ENCODE data around the gene MUC5AC.

The MUC5AC gene

DNA sequence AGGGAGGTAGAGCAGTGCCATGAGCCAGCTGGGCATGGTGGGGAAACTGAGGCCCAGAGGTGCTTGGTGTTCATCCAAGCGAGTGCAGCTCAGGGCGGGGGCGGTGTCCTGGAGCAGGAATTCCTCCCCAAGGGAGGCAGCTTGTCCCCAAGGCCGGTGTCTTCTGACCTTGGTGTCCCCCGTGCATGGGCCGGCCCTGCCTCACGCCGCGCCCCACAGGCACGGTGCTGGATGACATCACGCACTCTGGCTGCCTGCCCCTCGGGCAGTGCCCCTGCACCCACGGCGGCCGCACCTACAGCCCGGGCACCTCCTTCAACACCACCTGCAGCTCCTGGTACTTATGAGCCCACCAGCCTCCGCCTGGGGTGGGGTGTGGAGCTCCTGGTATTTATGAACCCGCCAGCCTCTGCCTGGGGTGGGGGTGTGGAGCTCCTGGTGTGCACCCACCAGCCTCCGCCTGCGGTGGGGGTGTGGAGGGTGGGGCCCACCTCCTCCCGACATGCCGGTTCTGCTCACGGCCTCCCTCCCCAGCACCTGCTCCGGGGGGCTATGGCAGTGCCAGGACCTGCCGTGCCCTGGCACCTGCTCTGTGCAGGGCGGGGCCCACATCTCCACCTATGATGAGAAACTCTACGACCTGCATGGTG, 71.8 kb downstream of the MUC5AC start:
- H3K9ac ChIP-seq (ENCODE audit: low read length): no peak overlapping the region
- H3K79me2 ChIP-seq (ENCODE audit: control insufficient read depth, insufficient read depth, low read length): no peaks in the 10 kb centered on the region
- H3K56ac ChIP-seq (ENCODE audit: low read length): no peak overlapping the region
- no peaks in the 10 kb centered on the region for H3K27me3 ChIP-seq (ENCODE audit: insufficient read depth, low read length, poor library complexity)
- no peak overlapping the region for H3K23ac ChIP-seq (ENCODE audit: low read length)
- no peak overlapping the region for H2AK5ac ChIP-seq (ENCODE audit: low read length)
- no peak overlapping the region for H2BK15ac ChIP-seq (replicated peaks; ENCODE audit: low read depth)
- no peak for DNase-seq
- no peak overlapping the region for H3K18ac ChIP-seq (ENCODE audit: low read length)
- H3K4ac ChIP-seq (ENCODE audit: low read depth, low read length): no peak overlapping the region
- no peak overlapping the region for H3K27ac ChIP-seq (ENCODE audit: low read depth, low read length)
- no peak overlapping the region for H3K4me3 ChIP-seq (ENCODE audit: low read length)
- no peaks in the 10 kb centered on the region for H3K36me3 ChIP-seq (ENCODE audit: control insufficient read depth, insufficient read depth, low read length)
- no peak overlapping the region for H3K4me2 ChIP-seq (ENCODE audit: low read length)
- H3K4me1 ChIP-seq (ENCODE audit: control insufficient read depth, low read depth, low read length): peaks cover 2% of the 10 kb centered on the region
- no CpG with 5 or more reads among the region's 27 CpGs for WGBS (ENCODE audit: extremely low coverage, insufficient coverage, low lambda C conversion rate)
- H4K8ac ChIP-seq (ENCODE audit: low read depth, low read length): no peak overlapping the region
- H2BK5ac ChIP-seq (ENCODE audit: low read length): no peak overlapping the region
- H2BK120ac ChIP-seq (ENCODE audit: low read depth, low read length): no peak overlapping the region
- no peak overlapping the region for H4K5ac ChIP-seq (ENCODE audit: low read length)
- H3K79me1 ChIP-seq (ENCODE audit: low read length): no peaks in the 10 kb centered on the region

DNA sequence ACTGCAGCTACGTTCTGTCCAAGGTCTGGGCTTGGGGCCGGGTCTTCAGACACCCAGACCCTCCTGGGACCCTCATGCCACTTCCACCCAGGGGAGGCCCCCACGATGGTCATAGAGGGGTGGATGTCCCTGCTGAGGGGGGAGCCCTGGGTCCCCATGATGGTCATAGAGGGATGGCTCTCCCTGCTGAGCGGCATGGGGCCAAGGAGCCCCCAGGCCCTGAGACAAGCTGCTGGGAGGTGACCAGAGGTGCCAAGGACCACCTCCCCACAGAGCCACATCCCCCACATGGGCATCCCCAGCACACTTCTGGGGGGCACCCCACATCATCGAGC, 72.3 kb downstream of the MUC5AC start:
- DNase-seq: no peak
- Histone ChIP-seq H3K56ac (ENCODE audit: low read length) (no peak overlapping the region), H3K23ac (ENCODE audit: low read length) (no peak overlapping the region), H3K9ac (ENCODE audit: low read length) (no peak overlapping the region), H3K27me3 (ENCODE audit: insufficient read depth, low read length, poor library complexity) (no peaks in the 10 kb centered on the region), H3K4ac (ENCODE audit: low read depth, low read length) (no peak overlapping the region), H2BK120ac (ENCODE audit: low read depth, low read length) (no peak overlapping the region), H4K8ac (ENCODE audit: low read depth, low read length) (no peak overlapping the region), H3K4me2 (ENCODE audit: low read length) (no peak overlapping the region), H2BK5ac (ENCODE audit: low read length) (no peak overlapping the region), H3K18ac (ENCODE audit: low read length) (no peak overlapping the region), H3K4me3 (ENCODE audit: low read length) (no peak overlapping the region), H3K27ac (ENCODE audit: low read depth, low read length) (no peak overlapping the region), H3K4me1 (ENCODE audit: control insufficient read depth, low read depth, low read length) (no peaks in the 10 kb centered on the region), H2BK15ac (replicated peaks; ENCODE audit: low read depth) (no peak overlapping the region), H3K79me2 (ENCODE audit: control insufficient read depth, insufficient read depth, low read length) (no peaks in the 10 kb centered on the region), H3K36me3 (ENCODE audit: control insufficient read depth, insufficient read depth, low read length) (no peaks in the 10 kb centered on the region), H4K5ac (ENCODE audit: low read length) (no peak overlapping the region), H2AK5ac (ENCODE audit: low read length) (no peak overlapping the region), H3K79me1 (ENCODE audit: low read length) (no peaks in the 10 kb centered on the region)
- WGBS (ENCODE audit: extremely low coverage, insufficient coverage, low lambda C conversion rate): no CpG with 5 or more reads among the region's 5 CpGs

DNA sequence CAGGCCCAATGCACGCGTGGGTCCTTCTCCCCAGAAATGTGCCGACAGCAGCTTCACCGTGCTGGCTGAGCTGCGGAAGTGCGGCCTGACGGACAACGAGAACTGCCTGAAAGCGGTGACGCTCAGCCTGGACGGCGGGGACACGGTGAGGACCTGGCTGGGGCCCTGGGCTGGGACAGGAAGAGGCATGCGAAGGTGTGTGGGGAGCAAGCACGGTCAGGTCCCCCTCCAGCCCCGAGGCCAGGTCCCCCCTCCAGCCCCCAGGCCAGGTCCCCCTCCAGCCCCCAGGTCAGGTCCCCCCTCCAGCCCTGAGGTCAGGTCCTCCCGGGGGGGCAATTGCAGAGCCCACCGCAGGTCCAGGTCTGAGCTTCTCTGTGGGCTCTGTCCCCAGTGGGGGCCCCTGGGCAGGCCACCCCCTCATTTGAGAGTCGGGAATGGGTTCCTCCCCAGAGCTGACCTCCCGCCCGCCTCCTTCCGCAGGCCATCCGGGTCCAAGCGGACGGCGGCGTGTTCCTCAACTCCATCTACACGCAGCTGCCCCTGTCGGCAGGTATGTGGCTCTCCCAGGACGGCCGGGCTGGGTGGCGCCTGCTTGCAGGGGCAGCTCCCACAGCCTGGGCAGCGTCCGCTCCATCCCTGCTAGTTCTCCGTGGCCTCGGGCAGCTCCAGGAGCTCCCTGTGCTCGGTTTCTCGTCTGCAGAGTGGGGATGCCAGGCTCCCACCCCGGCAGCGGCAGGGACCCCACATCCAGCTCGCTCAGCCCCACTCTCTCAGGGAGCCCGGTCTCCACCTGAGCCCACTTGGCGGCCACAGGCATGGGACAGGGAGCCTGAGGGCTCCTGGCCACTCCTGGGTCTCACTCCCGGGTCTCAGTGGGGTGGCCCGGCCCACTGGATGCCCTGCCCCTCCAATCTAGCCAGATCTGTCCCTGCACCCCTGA, 73.0 kb downstream of the MUC5AC start:
- no CpG with 5 or more reads among the region's 45 CpGs for WGBS (ENCODE audit: extremely low coverage, insufficient coverage, low lambda C conversion rate)
- Histone ChIP-seq H3K27me3 (ENCODE audit: insufficient read depth, low read length, poor library complexity) (no peaks in the 10 kb centered on the region), H3K4me1 (ENCODE audit: control insufficient read depth, low read depth, low read length) (no peaks in the 10 kb centered on the region), H3K27ac (ENCODE audit: low read depth, low read length) (no peak overlapping the region), H4K8ac (ENCODE audit: low read depth, low read length) (no peak overlapping the region), H3K4me2 (ENCODE audit: low read length) (no peak overlapping the region), H3K36me3 (ENCODE audit: control insufficient read depth, insufficient read depth, low read length) (no peaks in the 10 kb centered on the region), H3K18ac (ENCODE audit: low read length) (no peak overlapping the region), H3K9ac (ENCODE audit: low read length) (no peak overlapping the region), H3K56ac (ENCODE audit: low read length) (no peak overlapping the region), H3K79me2 (ENCODE audit: control insufficient read depth, insufficient read depth, low read length) (no peaks in the 10 kb centered on the region), H2BK120ac (ENCODE audit: low read depth, low read length) (no peak overlapping the region), H4K5ac (ENCODE audit: low read length) (no peak overlapping the region), H2BK5ac (ENCODE audit: low read length) (no peak overlapping the region), H3K4me3 (ENCODE audit: low read length) (no peak overlapping the region), H3K23ac (ENCODE audit: low read length) (no peak overlapping the region), H3K79me1 (ENCODE audit: low read length) (no peaks in the 10 kb centered on the region), H3K4ac (ENCODE audit: low read depth, low read length) (no peak overlapping the region), H2BK15ac (replicated peaks; ENCODE audit: low read depth) (no peak overlapping the region), H2AK5ac (ENCODE audit: low read length) (no peak overlapping the region)
- no peak for DNase-seq

- Histone ChIP-seq H3K79me2 (ENCODE audit: control insufficient read depth, insufficient read depth, low read length) (no peaks in the 10 kb centered on the region), H3K4ac (ENCODE audit: low read depth, low read length) (no peak overlapping the region), H2BK5ac (ENCODE audit: low read length) (no peak overlapping the region), H3K4me3 (ENCODE audit: low read length) (no peak overlapping the region), H3K27me3 (ENCODE audit: insufficient read depth, low read length, poor library complexity) (no peaks in the 10 kb centered on the region), H2BK15ac (replicated peaks; ENCODE audit: low read depth) (no peak overlapping the region), H3K79me1 (ENCODE audit: low read length) (no peaks in the 10 kb centered on the region), H3K56ac (ENCODE audit: low read length) (no peak overlapping the region), H3K36me3 (ENCODE audit: control insufficient read depth, insufficient read depth, low read length) (no peaks in the 10 kb centered on the region), H2AK5ac (ENCODE audit: low read length) (no peak overlapping the region), H4K5ac (ENCODE audit: low read length) (no peak overlapping the region), H3K4me2 (ENCODE audit: low read length) (no peak overlapping the region), H3K27ac (ENCODE audit: low read depth, low read length) (no peak overlapping the region), H2BK120ac (ENCODE audit: low read depth, low read length) (no peak overlapping the region), H3K9ac (ENCODE audit: low read length) (no peak overlapping the region), H3K23ac (ENCODE audit: low read length) (no peak overlapping the region), H3K18ac (ENCODE audit: low read length) (no peak overlapping the region), H4K8ac (ENCODE audit: low read depth, low read length) (no peak overlapping the region), H3K4me1 (ENCODE audit: control insufficient read depth, low read depth, low read length) (no peaks in the 10 kb centered on the region)
- WGBS (ENCODE audit: extremely low coverage, insufficient coverage, low lambda C conversion rate): no CpG with 5 or more reads among the region's 22 CpGs
- DNase-seq: no peak
These were observed 73.8 kb downstream of the MUC5AC start for GRCh38 chr11:1231396-1232020.

DNA sequence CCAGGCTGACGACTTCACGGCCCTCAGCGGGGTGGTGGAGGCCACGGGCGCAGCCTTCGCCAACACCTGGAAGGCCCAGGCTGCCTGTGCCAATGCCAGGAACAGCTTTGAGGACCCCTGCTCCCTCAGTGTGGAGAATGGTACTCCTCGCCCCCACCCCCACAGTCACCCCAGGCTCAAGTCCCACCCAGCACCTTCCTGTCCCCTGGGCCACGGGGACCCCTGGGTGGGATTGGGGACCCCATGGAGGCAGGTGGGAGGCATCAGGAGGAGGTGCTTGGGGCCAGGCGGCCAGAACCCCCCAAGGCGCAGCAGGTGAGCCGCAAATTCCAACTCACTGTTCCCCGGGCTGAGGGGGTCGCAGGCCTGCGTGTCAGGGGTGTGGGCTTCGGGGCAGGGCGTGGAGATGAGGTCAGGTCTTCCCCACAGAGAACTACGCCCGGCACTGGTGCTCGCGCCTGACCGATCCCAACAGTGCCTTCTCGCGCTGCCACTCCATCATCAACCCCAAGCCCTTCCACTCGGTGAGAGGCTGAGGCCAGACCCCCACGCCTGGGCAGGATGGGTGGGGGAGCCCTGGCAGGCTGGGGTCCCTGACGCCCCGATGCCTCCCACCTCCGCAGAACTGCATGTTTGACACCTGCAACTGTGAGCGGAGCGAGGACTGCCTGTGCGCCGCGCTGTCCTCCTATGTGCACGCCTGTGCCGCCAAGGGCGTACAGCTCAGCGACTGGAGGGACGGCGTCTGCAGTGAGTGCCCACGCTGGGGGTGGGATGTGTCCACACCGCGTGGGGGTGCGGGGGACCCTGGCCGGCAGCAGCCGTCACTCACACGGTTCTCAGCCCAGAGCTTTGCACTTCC, 74.5 kb downstream of the MUC5AC start:
- no peak overlapping the region for H4K5ac ChIP-seq (ENCODE audit: low read length)
- no peak overlapping the region for H3K18ac ChIP-seq (ENCODE audit: low read length)
- H3K27ac ChIP-seq (ENCODE audit: low read depth, low read length): no peak overlapping the region
- H4K8ac ChIP-seq (ENCODE audit: low read depth, low read length): no peak overlapping the region
- WGBS (ENCODE audit: extremely low coverage, insufficient coverage, low lambda C conversion rate): no CpG with 5 or more reads among the region's 46 CpGs
- H3K27me3 ChIP-seq (ENCODE audit: insufficient read depth, low read length, poor library complexity): no peaks in the 10 kb centered on the region
- no peak overlapping the region for H3K23ac ChIP-seq (ENCODE audit: low read length)
- no peak overlapping the region for H2BK15ac ChIP-seq (replicated peaks; ENCODE audit: low read depth)
- H2BK5ac ChIP-seq (ENCODE audit: low read length): no peak overlapping the region
- no peak overlapping the region for H3K4me3 ChIP-seq (ENCODE audit: low read length)
- H3K4me1 ChIP-seq (ENCODE audit: control insufficient read depth, low read depth, low read length): no peaks in the 10 kb centered on the region
- H3K79me2 ChIP-seq (ENCODE audit: control insufficient read depth, insufficient read depth, low read length): no peaks in the 10 kb centered on the region
- H3K79me1 ChIP-seq (ENCODE audit: low read length): no peaks in the 10 kb centered on the region
- H3K9ac ChIP-seq (ENCODE audit: low read length): no peak overlapping the region
- H3K56ac ChIP-seq (ENCODE audit: low read length): no peak overlapping the region
- no peak for DNase-seq
- no peak overlapping the region for H3K4ac ChIP-seq (ENCODE audit: low read depth, low read length)
- H2BK120ac ChIP-seq (ENCODE audit: low read depth, low read length): no peak overlapping the region
- H3K36me3 ChIP-seq (ENCODE audit: control insufficient read depth, insufficient read depth, low read length): no peaks in the 10 kb centered on the region
- H2AK5ac ChIP-seq (ENCODE audit: low read length): no peak overlapping the region
- no peak overlapping the region for H3K4me2 ChIP-seq (ENCODE audit: low read length)

Measured in mesendoderm (in vitro differentiated cells).